Erythroblast (primary cell): Measurements from ENCODE around the gene CDK16.
"Not testable (repeated sequence)": the region's sequence is repeated elsewhere in the genome, so short reads cannot be mapped to it uniquely, and the experiment has no call there.

Source experiments
- GATA1 ChIP-seq: IDR thresholded peaks from 2 replicates; pipeline ENCODE4 v1.6.1; 2011; ENCODE audit warnings: low read depth, mild to moderate bottlenecking, control low read depth, low read length, moderate library complexity
- POLR2A ChIP-seq: IDR thresholded peaks from 2 replicates; pipeline ENCODE4 v1.6.1; 2011; ENCODE audit warnings: mild to moderate bottlenecking, low read length

- not testable (repeated sequence) for TF ChIP-seq POLR2A, GATA1
Observed at GRCh38 chrX:47257620-47258019, 39.1 kb downstream of the CDK16 start.
